Activated T-cell treated with anti-CD3 and anti-CD28 coated beads, Interleukin-2, amount 50 U/mL, for 24 hours (primary cell): Measurements from ENCODE around the gene AFG3L2.
"Not testable (repeated sequence)": the region's sequence is repeated elsewhere in the genome, so short reads cannot be mapped to it uniquely, and the experiment has no call there.

Experiments
- DNase-seq: peaks from one replicate; pipeline ENCODE4 v3.0.0-alpha.2; 2020
- H3K27ac Mint-ChIP-seq: 2 replicates; pipeline ENCODE4 v1.8.0; 2020; ENCODE audit warnings: mild to moderate bottlenecking, mixed read lengths
- H3K27me3 Mint-ChIP-seq: 2 replicates; pipeline ENCODE4 v1.8.0; 2020; ENCODE audit warnings: mixed read lengths
- H3K36me3 Mint-ChIP-seq: 2 replicates; pipeline ENCODE4 v1.8.0; 2020; ENCODE audit warnings: low read depth, mixed read lengths
- H3K4me1 Mint-ChIP-seq: 2 replicates; pipeline ENCODE4 v1.8.0; 2020; ENCODE audit warnings: low read depth, mixed read lengths
- H3K4me3 Mint-ChIP-seq: 2 replicates; pipeline ENCODE4 v1.8.0; 2020; ENCODE audit warnings: mild to moderate bottlenecking, moderate library complexity, mixed read lengths
- H3K9me3 Mint-ChIP-seq: 2 replicates; pipeline ENCODE4 v1.8.0; 2020; ENCODE audit warnings: mixed read lengths

Gene AFG3L2

GRCh38 chr18:12376754-12377555 is at the start of gene AFG3L2:
TSS of gene AFG3L2 (minus strand) at chr18:12377227. CDS start at chr18:12377082, 145 bp downstream.
- peaks cover 41% of the 10 kb centered on the region for H3K4me1 Mint-ChIP-seq
- no peaks in the 10 kb centered on the region for H3K9me3 Mint-ChIP-seq
- H3K27ac Mint-ChIP-seq: peak within 1 kb of the TSS; percentile 98
- peak; percentile 100 for DNase-seq
- no peaks in the 10 kb centered on the region for H3K27me3 Mint-ChIP-seq
- peak within 1 kb of the TSS; percentile 93 for H3K4me3 Mint-ChIP-seq
- peaks cover 47% of the 10 kb centered on the region for H3K36me3 Mint-ChIP-seq

- H3K4me3 Mint-ChIP-seq: no peak overlapping the region
Measured at GRCh38 chr18:12424252-12424651, 47.2 kb upstream of the AFG3L2 start.

GRCh38 chr18:12423820-12424219 is 46.8 kb upstream of the AFG3L2 start:
- peaks cover 9% of the 10 kb centered on the region for H3K4me1 Mint-ChIP-seq
- H3K27me3 Mint-ChIP-seq: peaks cover 12% of the 10 kb centered on the region
- peaks cover 4% of the 10 kb centered on the region for H3K36me3 Mint-ChIP-seq
- H3K4me3 Mint-ChIP-seq: no peak overlapping the region
- no peak overlapping the region for H3K27ac Mint-ChIP-seq
- H3K9me3 Mint-ChIP-seq: no peaks in the 10 kb centered on the region
- DNase-seq: no peak

More at GRCh38 chr18:12424252-12424651, 47.2 kb upstream of the AFG3L2 start:
- Mint-ChIP-seq H3K4me1 (peaks cover 9% of the 10 kb centered on the region), H3K9me3 (no peaks in the 10 kb centered on the region), H3K36me3 (peaks cover 4% of the 10 kb centered on the region), H3K27ac (no peak overlapping the region), H3K27me3 (peaks cover 12% of the 10 kb centered on the region)
- no peak for DNase-seq

GRCh38 chr18:12423393-12423792 is 46.4 kb upstream of the AFG3L2 start:
- no peak for DNase-seq
- Mint-ChIP-seq H3K27me3 (peaks cover 12% of the 10 kb centered on the region), H3K4me3 (no peak overlapping the region), H3K9me3 (no peaks in the 10 kb centered on the region), H3K27ac (no peak overlapping the region), H3K4me1 (peaks cover 12% of the 10 kb centered on the region), H3K36me3 (peaks cover 4% of the 10 kb centered on the region)

GRCh38 chr18:12422936-12423335 is 45.9 kb upstream of the AFG3L2 start:
- H3K4me3 Mint-ChIP-seq: no peak overlapping the region
- peaks cover 4% of the 10 kb centered on the region for H3K36me3 Mint-ChIP-seq
- peaks cover 12% of the 10 kb centered on the region for H3K27me3 Mint-ChIP-seq
- peaks cover 12% of the 10 kb centered on the region for H3K4me1 Mint-ChIP-seq
- H3K27ac Mint-ChIP-seq: no peak overlapping the region
- H3K9me3 Mint-ChIP-seq: no peaks in the 10 kb centered on the region
- DNase-seq: no peak

- Mint-ChIP-seq H3K4me1 (peaks cover 10% of the 10 kb centered on the region), H3K36me3 (peaks cover 2% of the 10 kb centered on the region), H3K27ac (no peak overlapping the region), H3K27me3 (peaks cover 12% of the 10 kb centered on the region), H3K9me3 (no peaks in the 10 kb centered on the region), H3K4me3 (no peak overlapping the region)
- DNase-seq: no peak
Measured at GRCh38 chr18:12421732-12422131, 44.7 kb upstream of the AFG3L2 start.

- H3K4me1 Mint-ChIP-seq: peaks cover 10% of the 10 kb centered on the region
- H3K27me3 Mint-ChIP-seq: peaks cover 12% of the 10 kb centered on the region
- H3K36me3 Mint-ChIP-seq: peaks cover 2% of the 10 kb centered on the region
- H3K9me3 Mint-ChIP-seq: no peaks in the 10 kb centered on the region
- no peak for DNase-seq
- peak overlapping the region; percentile 7 for H3K27ac Mint-ChIP-seq
- H3K4me3 Mint-ChIP-seq: peak overlapping the region; percentile 67
Measured at GRCh38 chr18:12420821-12421421, 43.9 kb upstream of the AFG3L2 start.

GRCh38 chr18:12417687-12418086 is 40.7 kb upstream of the AFG3L2 start:
- Mint-ChIP-seq H3K4me1 (peaks cover 10% of the 10 kb centered on the region), H3K4me3 (no peak overlapping the region), H3K27ac (no peak overlapping the region), H3K36me3 (no peaks in the 10 kb centered on the region), H3K9me3 (no peaks in the 10 kb centered on the region), H3K27me3 (peaks cover 4% of the 10 kb centered on the region)
- no peak for DNase-seq

GRCh38 chr18:12416098-12416729 is 39.2 kb upstream of the AFG3L2 start:
- no peak overlapping the region for H3K27ac Mint-ChIP-seq
- no peak overlapping the region for H3K4me3 Mint-ChIP-seq
- H3K36me3 Mint-ChIP-seq: no peaks in the 10 kb centered on the region
- peaks cover 8% of the 10 kb centered on the region for H3K4me1 Mint-ChIP-seq
- H3K27me3 Mint-ChIP-seq: peaks cover 2% of the 10 kb centered on the region
- no peak for DNase-seq
- H3K9me3 Mint-ChIP-seq: no peaks in the 10 kb centered on the region

- no peak overlapping the region for H3K4me3 Mint-ChIP-seq
- H3K27me3 Mint-ChIP-seq: peaks cover 16% of the 10 kb centered on the region
- H3K9me3 Mint-ChIP-seq: no peaks in the 10 kb centered on the region
- no peak for DNase-seq
- peaks cover 18% of the 10 kb centered on the region for H3K4me1 Mint-ChIP-seq
- no peak overlapping the region for H3K27ac Mint-ChIP-seq
- H3K36me3 Mint-ChIP-seq: peaks cover 6% of the 10 kb centered on the region
Measured at GRCh38 chr18:12411456-12411855, 34.4 kb upstream of the AFG3L2 start.

- H3K9me3 Mint-ChIP-seq, H3K36me3 Mint-ChIP-seq, H3K27ac Mint-ChIP-seq, H3K4me3 Mint-ChIP-seq, DNase-seq: not testable (repeated sequence)
- peaks cover 23% of the 10 kb centered on the region for H3K27me3 Mint-ChIP-seq
- H3K4me1 Mint-ChIP-seq: peaks cover 25% of the 10 kb centered on the region
Measured at GRCh38 chr18:12410747-12411146, 33.7 kb upstream of the AFG3L2 start.

- no peak overlapping the region for H3K4me3 Mint-ChIP-seq
Measured at GRCh38 chr18:12410081-12410481, 33.1 kb upstream of the AFG3L2 start.

GRCh38 chr18:12409469-12409868 is 32.4 kb upstream of the AFG3L2 start:
- Mint-ChIP-seq H3K36me3 (peaks cover 6% of the 10 kb centered on the region), H3K27me3 (peaks cover 34% of the 10 kb centered on the region), H3K27ac (no peak overlapping the region), H3K4me1 (peaks cover 25% of the 10 kb centered on the region), H3K9me3 (no peaks in the 10 kb centered on the region), H3K4me3 (no peak overlapping the region)
- DNase-seq: no peak

More at GRCh38 chr18:12410081-12410481, 33.1 kb upstream of the AFG3L2 start:
- H3K4me1 Mint-ChIP-seq: peaks cover 25% of the 10 kb centered on the region
- H3K36me3 Mint-ChIP-seq: peaks cover 6% of the 10 kb centered on the region
- H3K9me3 Mint-ChIP-seq: no peaks in the 10 kb centered on the region
- no peak overlapping the region for H3K27ac Mint-ChIP-seq
- DNase-seq: no peak
- H3K27me3 Mint-ChIP-seq: peaks cover 28% of the 10 kb centered on the region

- peaks cover 42% of the 10 kb centered on the region for H3K27me3 Mint-ChIP-seq
- peak overlapping the region; percentile 51 for H3K27ac Mint-ChIP-seq
- H3K4me3 Mint-ChIP-seq: peak overlapping the region; percentile 81
- H3K4me1 Mint-ChIP-seq: peaks cover 33% of the 10 kb centered on the region
- no peaks in the 10 kb centered on the region for H3K9me3 Mint-ChIP-seq
- DNase-seq: no peak
- H3K36me3 Mint-ChIP-seq: peaks cover 6% of the 10 kb centered on the region
Measured at GRCh38 chr18:12408247-12408869, 31.3 kb upstream of the AFG3L2 start.
